DND-41 (cell line): ENCODE results near the gene MPP2.
"Not testable (repeated sequence)": the region's sequence is repeated elsewhere in the genome, so short reads cannot be mapped to it uniquely, and the experiment has no call there.

Source experiments
- ATAC-seq: fragments of 200-7000 bp; cut with Tn5 transposase; 3 replicates; pipeline ENCODE4 v1.9.1; 2021; ENCODE audit warnings: low read depth; ENCODE audit not compliant: insufficient read depth
- DNase-seq: peaks from one replicate; pipeline ENCODE4 v3.0.0-alpha.2; 2020
- H2AFZ ChIP-seq: 2 replicates; pipeline ENCODE4 v1.6.0; 2012; ENCODE audit warnings: low read depth, low read length
- H3K27ac ChIP-seq: 2 replicates; pipeline ENCODE4 v1.5.1; 2012; ENCODE audit warnings: low read length, inconsistent platforms
- H3K27me3 ChIP-seq: fragments of 200-600 bp; sonication (generic); 2 replicates; pipeline ENCODE4 v1.6.0; 2012; ENCODE audit warnings: low read length, mild to moderate bottlenecking, inconsistent platforms; ENCODE audit not compliant: insufficient read depth, poor library complexity
- H3K36me3 ChIP-seq: 2 replicates; pipeline ENCODE4 v1.5.1; 2012; ENCODE audit warnings: low read length, inconsistent platforms; ENCODE audit not compliant: insufficient read depth
- H3K4me1 ChIP-seq: 2 replicates; pipeline ENCODE4 v1.5.1; 2012; ENCODE audit warnings: mild to moderate bottlenecking, low read length; ENCODE audit not compliant: insufficient read depth
- H3K4me2 ChIP-seq: 2 replicates; pipeline ENCODE4 v1.6.0; 2012; ENCODE audit warnings: mild to moderate bottlenecking, moderate library complexity, low read length, inconsistent platforms; ENCODE audit not compliant: insufficient read depth
- H3K4me3 ChIP-seq, 2 experiments: fragments of 200-600 bp in 1 of 2; shearing (Covaris generic) in 1 of 2; 2 replicates each; pipeline ENCODE4 v1.5.1; 2012 to 2016; ENCODE audit warnings: inconsistent platforms in 2 of 2, low read length in 2 of 2, mild to moderate bottlenecking in 2 of 2, low read depth in 1 of 2, moderate library complexity in 1 of 2
- H3K79me2 ChIP-seq: 2 replicates; pipeline ENCODE4 v1.6.0; 2012; ENCODE audit warnings: low read length, inconsistent platforms; ENCODE audit not compliant: insufficient read depth
- H3K9ac ChIP-seq: 2 replicates; pipeline ENCODE4 v1.6.0; 2012; ENCODE audit warnings: low read depth, mild to moderate bottlenecking, inconsistent platforms, low read length, moderate library complexity
- H3K9me3 ChIP-seq: 2 replicates; pipeline ENCODE4 v1.5.1; 2012; ENCODE audit warnings: low read length, moderate library complexity, mild to moderate bottlenecking, inconsistent platforms; ENCODE audit not compliant: insufficient read depth, severe bottlenecking
- H4K20me1 ChIP-seq: 2 replicates; pipeline ENCODE4 v1.6.0; 2012; ENCODE audit warnings: low read length; ENCODE audit not compliant: insufficient read depth
- CTCF ChIP-seq: IDR thresholded peaks from 2 replicates; pipeline ENCODE4 v1.5.1; 2012; ENCODE audit warnings: borderline replicate concordance, low read length, moderate library complexity, mild to moderate bottlenecking; ENCODE audit not compliant: poor library complexity, severe bottlenecking; ENCODE audit errors: extremely low read depth
- EZH2 ChIP-seq: IDR thresholded peaks from 3 replicates; pipeline ENCODE4 v1.6.1; 2012; ENCODE audit warnings: borderline replicate concordance, low read depth, mild to moderate bottlenecking, moderate library complexity, low read length, inconsistent platforms; ENCODE audit not compliant: severe bottlenecking

The MPP2 gene

GRCh38 chr17:43898446-43898845 is 8.9 kb downstream of the MPP2 start:
- Histone ChIP-seq H3K4me1 (no peaks in the 10 kb centered on the region), H3K9ac (no peak overlapping the region), H2AFZ (no peak overlapping the region), H3K27me3 (peaks cover 30% of the 10 kb centered on the region), H4K20me1 (0 out of 2 replicates have a peak, but pooled peaks cover 11% of the 10 kb centered on the region), H3K9me3 (no peaks in the 10 kb centered on the region), H3K36me3 (no peaks in the 10 kb centered on the region), H3K79me2 (no peaks in the 10 kb centered on the region), H3K27ac (no peak overlapping the region), H3K4me2 (no peak overlapping the region), H3K4me3 (no peak overlapping the region)
- TF ChIP-seq CTCF (no peak), EZH2 (no peak)
- ATAC-seq (no peak), DNase-seq (no peak)

GRCh38 chr17:43897831-43898230 is 9.5 kb downstream of the MPP2 start:
- H2AFZ ChIP-seq: no peak overlapping the region
- H3K9me3 ChIP-seq: no peaks in the 10 kb centered on the region
- H4K20me1 ChIP-seq: 0 out of 2 replicates have a peak, but pooled peaks cover 11% of the 10 kb centered on the region
- DNase-seq (no peak), ATAC-seq (no peak)
- no peaks in the 10 kb centered on the region for H3K79me2 ChIP-seq
- TF ChIP-seq CTCF: no peak
- no peak for TF ChIP-seq EZH2
- no peak overlapping the region for H3K9ac ChIP-seq
- no peaks in the 10 kb centered on the region for H3K4me1 ChIP-seq
- H3K27me3 ChIP-seq: peaks cover 30% of the 10 kb centered on the region
- no peak overlapping the region for H3K27ac ChIP-seq
- H3K4me3 ChIP-seq: no peak overlapping the region
- H3K36me3 ChIP-seq: no peaks in the 10 kb centered on the region
- H3K4me2 ChIP-seq: no peak overlapping the region

DNA sequence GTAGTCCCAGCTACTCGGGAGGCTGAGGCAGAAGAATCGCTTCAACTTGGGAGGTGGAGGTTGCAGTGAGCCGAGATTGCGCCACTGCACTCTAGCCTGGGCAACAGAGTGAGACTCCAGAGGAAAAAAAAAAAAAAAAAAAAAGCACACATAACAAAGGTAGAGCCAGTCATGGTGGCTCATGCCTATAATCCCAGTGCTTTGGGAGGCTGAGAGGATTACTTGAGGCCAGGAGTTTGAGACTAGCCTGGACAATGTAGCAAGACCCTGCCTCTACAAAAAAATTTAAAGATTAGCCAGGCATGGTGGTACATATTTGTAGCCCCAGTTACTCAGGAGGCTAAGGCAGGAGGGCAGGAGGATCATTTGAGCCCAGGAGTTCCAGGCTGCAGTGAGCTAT is 12.8 kb downstream of the MPP2 start:
- not testable (repeated sequence) for H3K4me2 ChIP-seq, H3K27ac ChIP-seq, H2AFZ ChIP-seq, H3K9ac ChIP-seq, H3K9me3 ChIP-seq, H3K4me3 ChIP-seq, H3K36me3 ChIP-seq, ATAC-seq, H3K79me2 ChIP-seq, H3K4me1 ChIP-seq, H4K20me1 ChIP-seq, DNase-seq
- H3K27me3 ChIP-seq: peaks cover 16% of the 10 kb centered on the region

- H3K9me3 ChIP-seq: no peaks in the 10 kb centered on the region
- no peak overlapping the region for H3K27ac ChIP-seq
- ATAC-seq (no peak), DNase-seq (no peak)
- no peaks in the 10 kb centered on the region for H3K79me2 ChIP-seq
- H3K27me3 ChIP-seq: peaks cover 23% of the 10 kb centered on the region
- H2AFZ ChIP-seq: no peak overlapping the region
- TF ChIP-seq CTCF (no peak), EZH2 (no peak)
- H4K20me1 ChIP-seq: no peaks in the 10 kb centered on the region
- H3K4me3 ChIP-seq: no peak overlapping the region
- no peaks in the 10 kb centered on the region for H3K36me3 ChIP-seq
- H3K9ac ChIP-seq: no peak overlapping the region
- H3K4me1 ChIP-seq: no peaks in the 10 kb centered on the region
- no peak overlapping the region for H3K4me2 ChIP-seq
These were observed 14.7 kb downstream of the MPP2 start for GRCh38 chr17:43892647-43892952.
